ENCODE results near the gene DIPK1C. TPM values are rescaled to one million over a fixed set of nuclear protein-coding genes. Genes with fewer than 3 reads are reported as not detected.

DIPK1C gene
- total RNA-seq, 1 experiment from 2014 or later: not detected

DNA sequence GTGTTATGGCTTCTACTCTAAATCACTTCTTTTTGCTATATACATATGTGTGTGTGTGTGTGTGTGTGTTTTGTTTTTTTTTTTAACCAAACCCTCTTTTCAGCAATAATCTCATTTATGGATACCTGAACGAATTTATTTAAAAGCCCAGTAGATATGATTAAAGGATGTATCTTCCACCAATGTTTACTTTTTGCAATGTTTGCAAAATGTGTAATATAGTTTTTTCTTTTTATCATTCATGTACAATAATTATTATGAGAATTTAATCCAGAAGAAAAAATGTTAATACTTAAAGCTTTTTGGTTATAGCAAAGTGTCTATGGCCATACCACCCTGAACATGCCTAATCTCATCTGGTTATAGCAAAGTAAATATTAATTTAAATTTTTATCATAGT, 37.4 kb upstream of the DIPK1C start:
- Histone ChIP-seq H3K4me1 (ENCODE audit: control insufficient read depth in 1 of 2, insufficient read depth in 2 of 2, low read length in 2 of 2) (peaks cover 6 to 12% of the 10 kb centered on the region in 2 experiments), H4K20me1 (ENCODE audit: insufficient read depth) (no peaks in the 10 kb centered on the region), H3K27me3 (ENCODE audit: insufficient read depth, low read length) (no peaks in the 10 kb centered on the region), H3K4me2 (ENCODE audit: low read length) (no peak overlapping the region), H3K4me3 (replicated peaks in 1 of 2; ENCODE audit: low read depth in 1 of 2, low read length in 2 of 2) (no peak overlapping the region), H3K9ac (ENCODE audit: low read length) (no peak overlapping the region), H3K27ac (ENCODE audit: low read depth, low read length) (no peak overlapping the region), H3K36me3 (ENCODE audit: control insufficient read depth in 1 of 2, insufficient read depth in 2 of 2, low read length in 2 of 2) (no peaks in the 10 kb centered on the region), H2AFZ (ENCODE audit: low read depth, low read length, poor library complexity, severe bottlenecking) (no peak overlapping the region), H3K9me2 (ENCODE audit: insufficient read depth) (no peaks in the 10 kb centered on the region), H3K79me2 (ENCODE audit: insufficient read depth, low read length) (peaks cover 31% of the 10 kb centered on the region), H3K9me3 (ENCODE audit: control insufficient read depth in 1 of 2, insufficient read depth in 1 of 2, low read depth in 1 of 2, low read length in 2 of 2) (no peaks in the 10 kb centered on the region; a peak in 1 of 4 replicates)
- intact Hi-C loops (cut with micrococcal nuclease): loop anchor here (5.0 to 10.0 kb wide), 2 partner anchors 100 to 202 kb away; partner anchors contain the start of genes CYB5A and ZNF407
- DNase-seq (ENCODE audit: low read depth, low spot score) (no peak), ATAC-seq (no peak)
- no peak for TF ChIP-seq ELF1 (IDR thresholded peaks at IDR 0.05; ENCODE audit: borderline replicate concordance, low read depth)
- TF ChIP-seq FOSL1 (IDR thresholded peaks at IDR 0.05; ENCODE audit: low read depth): no peak
- no peak for TF ChIP-seq YY1 (IDR thresholded peaks at IDR 0.05; ENCODE audit: extremely low read depth, insufficient replicate concordance, low read depth, low read length)
- TF ChIP-seq ZFX (IDR thresholded peaks at IDR 0.05): no peak
- no peak for TF ChIP-seq EZH2phosphoT487 (IDR thresholded peaks at IDR 0.05; ENCODE audit: borderline replicate concordance)
- TF ChIP-seq RAD21 (IDR thresholded peaks at IDR 0.05; ENCODE audit: low read depth): no peak
- TF ChIP-seq POLR2A (IDR thresholded peaks at IDR 0.05; ENCODE audit: borderline replicate concordance, extremely low read depth, insufficient read depth, insufficient read length): no peak
- no peak for TF ChIP-seq SIN3A (IDR thresholded peaks at IDR 0.05; ENCODE audit: low read depth)
- TF ChIP-seq EGR1 (IDR thresholded peaks at IDR 0.05; ENCODE audit: low read depth): no peak
- ChIA-PET RAD21 (ENCODE audit: low non-redundant PET in 1 of 2, low total read pairs in 2 of 2, uncharacterized antibody in 2 of 2, unreplicated experiment in 2 of 2) (no interaction called here), POLR2A (no interaction called here), CTCF (no interaction called here)
- BruUV-seq (replicated peaks): no TSS peak

DNA sequence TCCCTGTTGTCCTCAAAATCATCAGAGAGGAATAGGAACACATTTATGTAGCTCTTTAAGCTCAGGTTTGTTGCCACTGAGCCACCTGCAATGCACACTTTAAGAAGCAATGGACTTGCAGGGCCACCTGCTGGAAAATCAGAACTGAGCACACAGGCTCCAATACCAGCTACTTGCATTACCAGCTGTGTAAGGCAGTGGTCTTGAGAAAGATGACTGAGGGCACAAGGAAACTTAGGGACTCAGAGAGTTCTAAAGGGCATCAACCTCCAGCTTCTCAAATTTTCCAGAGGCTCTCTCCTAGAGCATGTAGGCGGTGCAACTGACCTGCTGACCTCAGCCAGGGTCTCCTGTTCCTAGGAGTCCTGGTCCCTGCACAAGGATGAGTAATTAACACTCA, 36.6 kb upstream of the DIPK1C start:
- ChIA-PET CTCF (interaction anchor here (0.6 to 1.6 kb wide), 11 partner anchors 58 to 411 kb away, joined by 3 to 37 read pairs (median 5); no protein-coding TSS in a partner anchor), POLR2A (no interaction called here), RAD21 (ENCODE audit: low non-redundant PET in 1 of 2, low total read pairs in 2 of 2, uncharacterized antibody in 2 of 2, unreplicated experiment in 2 of 2) (interaction anchor here (0.9 to 1.1 kb wide), 6 partner anchors 58 to 183 kb away, joined by 3 to 7 read pairs (median 4); no protein-coding TSS in a partner anchor)
- Histone ChIP-seq H2AFZ (ENCODE audit: low read depth, low read length, poor library complexity, severe bottlenecking) (no peak overlapping the region), H3K27ac (ENCODE audit: low read depth, low read length) (no peak overlapping the region), H3K4me3 (replicated peaks in 1 of 2; ENCODE audit: low read depth in 1 of 2, low read length in 2 of 2) (no peak overlapping the region), H3K4me2 (ENCODE audit: low read length) (no peak overlapping the region), H4K20me1 (ENCODE audit: insufficient read depth) (no peaks in the 10 kb centered on the region), H3K4me1 (ENCODE audit: control insufficient read depth in 1 of 2, insufficient read depth in 2 of 2, low read length in 2 of 2) (peaks cover 6 to 12% of the 10 kb centered on the region in 2 experiments), H3K9me3 (ENCODE audit: control insufficient read depth in 1 of 2, insufficient read depth in 1 of 2, low read depth in 1 of 2, low read length in 2 of 2) (no peaks in the 10 kb centered on the region; a peak in 1 of 4 replicates), H3K79me2 (ENCODE audit: insufficient read depth, low read length) (peaks cover 22% of the 10 kb centered on the region), H3K9ac (ENCODE audit: low read length) (no peak overlapping the region), H3K9me2 (ENCODE audit: insufficient read depth) (no peaks in the 10 kb centered on the region), H3K27me3 (ENCODE audit: insufficient read depth, low read length) (no peaks in the 10 kb centered on the region), H3K36me3 (ENCODE audit: control insufficient read depth in 1 of 2, insufficient read depth in 2 of 2, low read length in 2 of 2) (no peaks in the 10 kb centered on the region)
- no TSS peak for BruUV-seq (replicated peaks)
- DNase-seq (ENCODE audit: low read depth, low spot score): peak; percentile 35
- intact Hi-C loops (cut with micrococcal nuclease): loop anchor here (1.0 to 10.0 kb wide), 4 partner anchors 101 to 297 kb away; partner anchors contain the start of genes CYB5A and ZNF407
- TF ChIP-seq POLR2AphosphoS5 (IDR thresholded peaks at IDR 0.05; ENCODE audit: low read depth, low read length): no peak
- TF ChIP-seq FOSL1 (IDR thresholded peaks at IDR 0.05; ENCODE audit: low read depth): no peak
- no peak for TF ChIP-seq ELF1 (IDR thresholded peaks at IDR 0.05; ENCODE audit: borderline replicate concordance, low read depth)
- TF ChIP-seq, protein P1, sequence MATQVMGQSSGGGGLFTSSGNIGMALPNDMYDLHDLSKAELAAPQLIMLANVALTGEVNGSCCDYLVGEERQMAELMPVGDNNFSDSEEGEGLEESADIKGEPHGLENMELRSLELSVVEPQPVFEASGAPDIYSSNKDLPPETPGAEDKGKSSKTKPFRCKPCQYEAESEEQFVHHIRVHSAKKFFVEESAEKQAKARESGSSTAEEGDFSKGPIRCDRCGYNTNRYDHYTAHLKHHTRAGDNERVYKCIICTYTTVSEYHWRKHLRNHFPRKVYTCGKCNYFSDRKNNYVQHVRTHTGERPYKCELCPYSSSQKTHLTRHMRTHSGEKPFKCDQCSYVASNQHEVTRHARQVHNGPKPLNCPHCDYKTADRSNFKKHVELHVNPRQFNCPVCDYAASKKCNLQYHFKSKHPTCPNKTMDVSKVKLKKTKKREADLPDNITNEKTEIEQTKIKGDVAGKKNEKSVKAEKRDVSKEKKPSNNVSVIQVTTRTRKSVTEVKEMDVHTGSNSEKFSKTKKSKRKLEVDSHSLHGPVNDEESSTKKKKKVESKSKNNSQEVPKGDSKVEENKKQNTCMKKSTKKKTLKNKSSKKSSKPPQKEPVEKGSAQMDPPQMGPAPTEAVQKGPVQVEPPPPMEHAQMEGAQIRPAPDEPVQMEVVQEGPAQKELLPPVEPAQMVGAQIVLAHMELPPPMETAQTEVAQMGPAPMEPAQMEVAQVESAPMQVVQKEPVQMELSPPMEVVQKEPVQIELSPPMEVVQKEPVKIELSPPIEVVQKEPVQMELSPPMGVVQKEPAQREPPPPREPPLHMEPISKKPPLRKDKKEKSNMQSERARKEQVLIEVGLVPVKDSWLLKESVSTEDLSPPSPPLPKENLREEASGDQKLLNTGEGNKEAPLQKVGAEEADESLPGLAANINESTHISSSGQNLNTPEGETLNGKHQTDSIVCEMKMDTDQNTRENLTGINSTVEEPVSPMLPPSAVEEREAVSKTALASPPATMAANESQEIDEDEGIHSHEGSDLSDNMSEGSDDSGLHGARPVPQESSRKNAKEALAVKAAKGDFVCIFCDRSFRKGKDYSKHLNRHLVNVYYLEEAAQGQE (IDR thresholded peaks at IDR 0.05; ENCODE audit: low read depth): no peak
- no peak for TF ChIP-seq EGR1 (IDR thresholded peaks at IDR 0.05; ENCODE audit: low read depth)
- TF ChIP-seq CBX3 (IDR thresholded peaks at IDR 0.05; ENCODE audit: low read depth): no peak
- TF ChIP-seq CEBPB (IDR thresholded peaks at IDR 0.05; ENCODE audit: low read depth): no peak
- no peak for TF ChIP-seq JUND (IDR thresholded peaks at IDR 0.05)
- no peak for TF ChIP-seq POLR2A (IDR thresholded peaks at IDR 0.05; ENCODE audit: borderline replicate concordance, extremely low read depth, insufficient read depth, insufficient read length)
- TF ChIP-seq, protein P2, sequence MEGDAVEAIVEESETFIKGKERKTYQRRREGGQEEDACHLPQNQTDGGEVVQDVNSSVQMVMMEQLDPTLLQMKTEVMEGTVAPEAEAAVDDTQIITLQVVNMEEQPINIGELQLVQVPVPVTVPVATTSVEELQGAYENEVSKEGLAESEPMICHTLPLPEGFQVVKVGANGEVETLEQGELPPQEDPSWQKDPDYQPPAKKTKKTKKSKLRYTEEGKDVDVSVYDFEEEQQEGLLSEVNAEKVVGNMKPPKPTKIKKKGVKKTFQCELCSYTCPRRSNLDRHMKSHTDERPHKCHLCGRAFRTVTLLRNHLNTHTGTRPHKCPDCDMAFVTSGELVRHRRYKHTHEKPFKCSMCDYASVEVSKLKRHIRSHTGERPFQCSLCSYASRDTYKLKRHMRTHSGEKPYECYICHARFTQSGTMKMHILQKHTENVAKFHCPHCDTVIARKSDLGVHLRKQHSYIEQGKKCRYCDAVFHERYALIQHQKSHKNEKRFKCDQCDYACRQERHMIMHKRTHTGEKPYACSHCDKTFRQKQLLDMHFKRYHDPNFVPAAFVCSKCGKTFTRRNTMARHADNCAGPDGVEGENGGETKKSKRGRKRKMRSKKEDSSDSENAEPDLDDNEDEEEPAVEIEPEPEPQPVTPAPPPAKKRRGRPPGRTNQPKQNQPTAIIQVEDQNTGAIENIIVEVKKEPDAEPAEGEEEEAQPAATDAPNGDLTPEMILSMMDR (IDR thresholded peaks at IDR 0.05 in 2 of 3, conservative IDR thresholded peaks at IDR 0.05 in 1 of 3; ENCODE audit: borderline replicate concordance in 1 of 3, insufficient read depth in 1 of 3, low read depth in 2 of 3, low read length in 2 of 3): peak; percentile 61 to 62 (median 62); a peak in 5 of 6 replicates
- TF ChIP-seq EZH2 (IDR thresholded peaks at IDR 0.05): no peak
- peak; percentile 74 for TF ChIP-seq RAD21 (IDR thresholded peaks at IDR 0.05; ENCODE audit: low read depth)
- ATAC-seq: no peak
